Neural progenitor cell (in vitro differentiated cells): ENCODE results near the gene ZNF516. TPM values are rescaled to one million over a fixed set of nuclear protein-coding genes. Genes with fewer than 3 reads are reported as not detected.

Source experiments
- DNase-seq: peaks from one replicate; pipeline ENCODE4 v3.0.0-alpha.2; 2016; ENCODE audit warnings: low spot score
- H2AFZ ChIP-seq: fragments of 200-600 bp; sonication (generic); replicated peaks from 2 replicates; pipeline ENCODE4 v1.6.1; 2016; ENCODE audit warnings: antibody characterized with exemption
- H3F3A ChIP-seq: fragments of 200-600 bp; sonication (generic); 2 replicates; pipeline ENCODE4 v1.6.1; 2016; ENCODE audit warnings: antibody characterized with exemption, low read depth
- H3K27ac ChIP-seq: fragments of 200-600 bp; sonication (generic); 2 replicates; pipeline ENCODE4 v1.5.1; 2016; ENCODE audit warnings: mild to moderate bottlenecking
- H3K27me3 ChIP-seq: fragments of 200-600 bp; sonication (generic); 2 replicates; pipeline ENCODE4 v1.6.1; 2016; ENCODE audit warnings: mild to moderate bottlenecking, moderate library complexity
- H3K36me3 ChIP-seq: fragments of 200-600 bp; sonication (generic); 2 replicates; pipeline ENCODE4 v1.5.1; 2016
- H3K4me1 ChIP-seq: fragments of 200-600 bp; sonication (generic); 2 replicates; pipeline ENCODE4 v1.6.1; 2016; ENCODE audit warnings: mixed run types
- H3K4me2 ChIP-seq: fragments of 200-600 bp; sonication (generic); 2 replicates; pipeline ENCODE4 v1.6.1; 2016
- H3K4me3 ChIP-seq: fragments of 200-600 bp; sonication (generic); 2 replicates; pipeline ENCODE4 v1.5.1; 2016
- H3K79me2 ChIP-seq: fragments of 200-600 bp; sonication (generic); 2 replicates; pipeline ENCODE4 v1.6.1; 2016; ENCODE audit warnings: low read depth
- H3K9ac ChIP-seq: fragments of 200-600 bp; sonication (generic); 2 replicates; pipeline ENCODE4 v1.6.1; 2016
- H3K9me3 ChIP-seq: fragments of 200-600 bp; sonication (generic); 2 replicates; pipeline ENCODE4 v1.5.1; 2016; ENCODE audit warnings: low read depth
- H4K20me1 ChIP-seq: fragments of 200-600 bp; sonication (generic); 2 replicates; pipeline ENCODE4 v1.6.1; 2016; ENCODE audit warnings: low read depth
- H3K27ac Mint-ChIP-seq: 3 replicates; pipeline ENCODE4 v1.8.0; 2021; ENCODE audit warnings: mixed read lengths
- H3K27me3 Mint-ChIP-seq: 2 replicates; pipeline ENCODE4 v1.8.0; 2022; ENCODE audit warnings: low read depth, mild to moderate bottlenecking, inconsistent platforms, moderate library complexity, mixed read lengths; ENCODE audit not compliant: insufficient read depth
- H3K36me3 Mint-ChIP-seq: 3 replicates; pipeline ENCODE4 v1.8.0; 2021; ENCODE audit warnings: mixed read lengths
- H3K4me1 Mint-ChIP-seq: 3 replicates; pipeline ENCODE4 v1.8.0; 2021; ENCODE audit warnings: mixed read lengths
- H3K4me3 Mint-ChIP-seq: 3 replicates; pipeline ENCODE4 v1.8.0; 2021; ENCODE audit warnings: mild to moderate bottlenecking, moderate library complexity, mixed read lengths
- H3K9me3 Mint-ChIP-seq: 3 replicates; pipeline ENCODE4 v1.8.0; 2020; ENCODE audit warnings: mixed read lengths
- CTCF ChIP-seq: fragments of 200-600 bp; sonication (generic); IDR thresholded peaks from 2 replicates; pipeline ENCODE4 v1.5.1; 2017; ENCODE audit warnings: antibody characterized with exemption, mild to moderate bottlenecking
- EZH2 ChIP-seq: fragments of 200-600 bp; sonication (generic); IDR thresholded peaks from 2 replicates; pipeline ENCODE4 v1.6.1; 2017; ENCODE audit warnings: antibody characterized with exemption, mild to moderate bottlenecking, moderate library complexity
- EZH2phosphoT487 ChIP-seq: fragments of 200-600 bp; sonication (generic); IDR thresholded peaks from 2 replicates; pipeline ENCODE4 v1.6.1; 2017; ENCODE audit warnings: antibody characterized with exemption
- total RNA-seq: library from RNA; depleted of rRNA; stranded (reverse); fragments of >200 nt; gene quantifications from 2 replicates; pipeline ENCODE4 v1.2.3, GENCODE V29; 2015; ENCODE audit warnings: low replicate concordance

Gene ZNF516
- total RNA-seq, 1 donor from 2014 or later = 45.5 TPM

GRCh38 chr18:76356666-76357065, 138.4 kb downstream of the ZNF516 start:
- H3F3A ChIP-seq = no peaks in the 10 kb centered on the region
- peaks cover 27% of the 10 kb centered on the region for H3K9me3 Mint-ChIP-seq
- no peak overlapping the region for H3K27ac ChIP-seq
- no peaks in the 10 kb centered on the region for H3K27me3 ChIP-seq
- no peak overlapping the region for H3K4me3 ChIP-seq
- no peaks in the 10 kb centered on the region for H3K79me2 ChIP-seq
- no peaks in the 10 kb centered on the region for H3K9me3 ChIP-seq
- H2AFZ ChIP-seq = no peak overlapping the region
- H3K4me1 Mint-ChIP-seq = no peaks in the 10 kb centered on the region
- H4K20me1 ChIP-seq = peaks cover 4% of the 10 kb centered on the region
- no peak overlapping the region for H3K27ac Mint-ChIP-seq
- H3K36me3 ChIP-seq = peaks cover 4% of the 10 kb centered on the region
- H3K9ac ChIP-seq = no peak overlapping the region
- no peak overlapping the region for H3K4me3 Mint-ChIP-seq
- no peaks in the 10 kb centered on the region for H3K4me1 ChIP-seq
- DNase-seq = no peak
- peaks cover 12% of the 10 kb centered on the region for H3K27me3 Mint-ChIP-seq
- peaks cover 63% of the 10 kb centered on the region for H3K36me3 Mint-ChIP-seq
- no peak for TF ChIP-seq EZH2phosphoT487
- no peak for TF ChIP-seq CTCF
- TF ChIP-seq EZH2 = no peak
- H3K4me2 ChIP-seq = no peak overlapping the region

DNA sequence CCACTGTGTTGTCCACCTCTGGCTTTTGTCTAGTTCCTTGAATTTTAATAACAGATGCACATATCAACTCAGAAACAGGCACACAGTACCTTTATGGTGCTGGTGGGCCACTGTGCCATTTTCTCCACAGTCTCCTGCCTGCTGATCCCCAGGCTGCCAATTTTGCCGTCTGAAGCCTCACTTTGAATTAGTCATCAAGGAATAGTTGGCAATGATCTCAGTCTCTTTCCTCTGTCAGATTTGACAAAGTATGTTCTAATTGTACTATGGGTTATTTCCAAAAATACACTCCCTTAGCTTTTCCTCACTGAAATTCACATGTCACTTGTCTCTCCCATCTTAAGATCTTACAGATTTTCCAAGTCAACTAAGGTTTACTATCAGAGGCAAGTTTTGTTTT, 140.7 kb downstream of the ZNF516 start:
- no peak overlapping the region for H3K4me3 Mint-ChIP-seq
- H3K36me3 ChIP-seq = no peaks in the 10 kb centered on the region
- TF ChIP-seq CTCF (no peak), EZH2 (no peak), EZH2phosphoT487 (no peak)
- peak overlapping the region; percentile 40 for H3K27ac Mint-ChIP-seq
- peaks cover 12% of the 10 kb centered on the region for H3K27me3 Mint-ChIP-seq
- H3K9me3 ChIP-seq = no peaks in the 10 kb centered on the region
- H3K4me2 ChIP-seq = no peak overlapping the region
- no peaks in the 10 kb centered on the region for H3K79me2 ChIP-seq
- no peaks in the 10 kb centered on the region for H3K27me3 ChIP-seq
- peaks cover 3% of the 10 kb centered on the region for H3K4me1 Mint-ChIP-seq
- DNase-seq = no peak
- H2AFZ ChIP-seq = no peak overlapping the region
- H3F3A ChIP-seq = peaks cover 3% of the 10 kb centered on the region
- no peak overlapping the region for H3K27ac ChIP-seq
- no peaks in the 10 kb centered on the region for H3K4me1 ChIP-seq
- H3K9me3 Mint-ChIP-seq = peaks cover 27% of the 10 kb centered on the region
- peaks cover 51% of the 10 kb centered on the region for H3K36me3 Mint-ChIP-seq
- no peak overlapping the region for H3K9ac ChIP-seq
- no peaks in the 10 kb centered on the region for H4K20me1 ChIP-seq
- no peak overlapping the region for H3K4me3 ChIP-seq

GRCh38 chr18:76353500-76353899, 141.5 kb downstream of the ZNF516 start:
- H3K9me3 ChIP-seq = no peaks in the 10 kb centered on the region
- Mint-ChIP-seq H3K27ac (peak overlapping the region; percentile 76), H3K4me1 (peaks cover 10% of the 10 kb centered on the region), H3K4me3 (no peak overlapping the region), H3K9me3 (peaks cover 27% of the 10 kb centered on the region), H3K36me3 (peaks cover 45% of the 10 kb centered on the region), H3K27me3 (peaks cover 15% of the 10 kb centered on the region)
- H4K20me1 ChIP-seq = no peaks in the 10 kb centered on the region
- peaks cover 8% of the 10 kb centered on the region for H3F3A ChIP-seq
- H3K27ac ChIP-seq = no peak overlapping the region
- H3K36me3 ChIP-seq = no peaks in the 10 kb centered on the region
- no peak overlapping the region for H3K4me2 ChIP-seq
- no peak overlapping the region for H2AFZ ChIP-seq
- H3K4me3 ChIP-seq = no peak overlapping the region
- H3K9ac ChIP-seq = no peak overlapping the region
- no peak for TF ChIP-seq CTCF
- no peak for TF ChIP-seq EZH2phosphoT487
- TF ChIP-seq EZH2 = no peak
- H3K79me2 ChIP-seq = no peaks in the 10 kb centered on the region
- DNase-seq = no peak
- H3K27me3 ChIP-seq = no peaks in the 10 kb centered on the region
- no peaks in the 10 kb centered on the region for H3K4me1 ChIP-seq
